Lower lobe of right lung (tissue), 2 donors: ENCODE results near the gene MRPL51. TPM values are rescaled to one million over a fixed set of nuclear protein-coding genes. Genes with fewer than 3 reads are reported as not detected.

ENCODE experiments used
- ATAC-seq, 2 donors: fragments of 200-7000 bp; cut with Tn5 transposase; one replicate each; pipeline ENCODE4 v1.9.1; 2020 to 2022; ENCODE audit warnings: mild to moderate bottlenecking in 2 of 2, moderate library complexity in 2 of 2
- DNase-seq: peaks from one replicate; pipeline ENCODE4 v3.0.0-alpha.2; 2020
- H3K27ac ChIP-seq: fragments of 200-600 bp; one replicate; pipeline ENCODE4 v1.8.0; 2022
- H3K27me3 ChIP-seq: fragments of 200-600 bp; one replicate; pipeline ENCODE4 v1.8.0; 2022; ENCODE audit warnings: low read depth
- H3K36me3 ChIP-seq: fragments of 200-600 bp; one replicate; pipeline ENCODE4 v1.8.0; 2022; ENCODE audit warnings: mild to moderate bottlenecking
- H3K4me1 ChIP-seq: fragments of 200-600 bp; one replicate; pipeline ENCODE4 v1.8.0; 2022
- H3K4me3 ChIP-seq: fragments of 200-600 bp; one replicate; pipeline ENCODE4 v1.8.0; 2022; ENCODE audit warnings: mild to moderate bottlenecking
- H3K9me3 ChIP-seq: fragments of 200-600 bp; one replicate; pipeline ENCODE4 v1.8.0; 2022
- CTCF ChIP-seq: fragments of 200-600 bp; IDR thresholded peaks from one replicate; pipeline ENCODE4 v1.8.0; 2022; ENCODE audit warnings: antibody characterized with exemption, mild to moderate bottlenecking
- intact Hi-C: fragments of 100-400 bp; cut with DNase I; formaldehyde crosslinking; loops from one replicate; pipeline ENCODE4 v1.11.0; 2022
- total RNA-seq: library from RNA; stranded (reverse); fragmentation: NEBNext Ultra II Directional; extraction: Animal tissue kit (Norgen Biotek cat#: 25700); gene quantifications from one replicate; pipeline ENCODE4 v1.2.1, GENCODE V29; 2021
- donor health status: DM: no; HTN: yes; CAD: no; lungs with severe emphysema.

MRPL51 gene
- total RNA-seq, 1 donor from 2014 or later = 121 TPM

DNA sequence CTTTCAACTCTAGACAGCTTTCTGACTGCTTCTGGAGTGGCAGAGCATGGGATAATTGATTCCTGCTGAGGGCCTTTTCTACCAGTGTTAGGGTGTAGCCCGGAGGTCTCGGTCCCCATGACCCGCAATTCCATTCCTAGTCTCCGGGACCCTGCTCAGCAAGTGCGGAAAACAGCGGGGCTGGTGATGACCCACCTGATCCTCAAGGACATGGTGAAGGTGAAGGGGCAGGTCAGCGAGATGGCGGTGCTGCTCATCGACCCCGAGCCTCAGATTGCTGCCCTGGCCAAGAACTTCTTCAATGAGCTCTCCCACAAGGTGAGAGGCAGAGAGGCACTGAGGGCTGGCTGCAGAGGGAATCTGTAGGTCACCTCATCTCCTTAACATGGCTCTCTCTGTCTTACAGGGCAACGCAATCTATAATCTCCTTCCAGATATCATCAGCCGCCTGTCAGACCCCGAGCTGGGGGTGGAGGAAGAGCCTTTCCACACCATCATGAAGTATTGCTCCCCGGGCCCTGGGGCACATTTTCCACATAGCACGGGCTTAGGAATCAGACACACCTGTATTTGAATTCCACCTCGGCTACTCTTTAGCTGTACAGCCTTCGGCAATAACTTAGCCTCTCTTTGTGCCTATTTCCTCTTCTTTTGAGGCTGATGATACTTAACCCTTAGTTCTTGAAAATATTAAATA is 35.6 kb upstream of the MRPL51 start:
- H3K27me3 ChIP-seq = no peaks in the 10 kb centered on the region
- H3K36me3 ChIP-seq = peaks cover 80% of the 10 kb centered on the region
- no peak overlapping the region for H3K4me3 ChIP-seq
- H3K27ac ChIP-seq = no peak overlapping the region
- H3K4me1 ChIP-seq = peaks cover 19% of the 10 kb centered on the region
- TF ChIP-seq CTCF = no peak
- ATAC-seq = no peak
- DNase-seq = no peak
- intact Hi-C loops = no loop called here
- no peaks in the 10 kb centered on the region for H3K9me3 ChIP-seq

DNA sequence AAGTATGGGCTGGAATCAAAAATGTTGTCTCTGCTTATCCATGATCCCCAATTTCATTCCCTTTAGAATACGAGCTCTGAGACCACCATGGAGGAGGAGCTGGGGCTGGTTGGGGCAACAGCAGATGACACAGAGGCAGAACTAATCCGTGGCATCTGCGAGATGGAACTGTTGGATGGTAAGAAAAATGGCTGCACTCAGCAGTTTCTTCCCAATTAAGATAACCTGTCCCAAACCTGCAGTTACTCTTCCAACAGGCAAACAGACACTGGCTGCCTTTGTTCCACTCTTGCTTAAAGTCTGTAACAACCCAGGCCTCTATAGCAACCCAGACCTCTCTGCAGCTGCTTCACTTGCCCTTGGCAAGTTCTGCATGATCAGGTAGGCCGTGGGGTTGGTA is 34.6 kb upstream of the MRPL51 start:
- intact Hi-C loops = no loop called here
- Histone ChIP-seq H3K4me1 (peaks cover 9% of the 10 kb centered on the region), H3K4me3 (no peak overlapping the region), H3K27ac (no peak overlapping the region), H3K36me3 (peaks cover 90% of the 10 kb centered on the region), H3K27me3 (no peaks in the 10 kb centered on the region), H3K9me3 (no peaks in the 10 kb centered on the region)
- ATAC-seq (no peak), DNase-seq (no peak)
- TF ChIP-seq CTCF = no peak

GRCh38 chr12:6526766-6527525 is 33.9 kb upstream of the MRPL51 start:
- TF ChIP-seq CTCF = no peak
- H3K27ac ChIP-seq = no peak overlapping the region
- peaks cover 1% of the 10 kb centered on the region for H3K4me1 ChIP-seq
- intact Hi-C loops = no loop called here
- DNase-seq (no peak), ATAC-seq (no peak)
- no peaks in the 10 kb centered on the region for H3K9me3 ChIP-seq
- no peaks in the 10 kb centered on the region for H3K27me3 ChIP-seq
- H3K36me3 ChIP-seq = peaks cover 98% of the 10 kb centered on the region
- no peak overlapping the region for H3K4me3 ChIP-seq

GRCh38 chr12:6526201-6526600 is 33.1 kb upstream of the MRPL51 start:
- Histone ChIP-seq H3K36me3 (peaks cover 100% of the 10 kb centered on the region), H3K4me3 (no peak overlapping the region), H3K27ac (no peak overlapping the region), H3K4me1 (no peaks in the 10 kb centered on the region), H3K9me3 (no peaks in the 10 kb centered on the region), H3K27me3 (no peaks in the 10 kb centered on the region)
- DNase-seq (no peak), ATAC-seq (no peak)
- intact Hi-C loops = no loop called here
- no peak for TF ChIP-seq CTCF

DNA sequence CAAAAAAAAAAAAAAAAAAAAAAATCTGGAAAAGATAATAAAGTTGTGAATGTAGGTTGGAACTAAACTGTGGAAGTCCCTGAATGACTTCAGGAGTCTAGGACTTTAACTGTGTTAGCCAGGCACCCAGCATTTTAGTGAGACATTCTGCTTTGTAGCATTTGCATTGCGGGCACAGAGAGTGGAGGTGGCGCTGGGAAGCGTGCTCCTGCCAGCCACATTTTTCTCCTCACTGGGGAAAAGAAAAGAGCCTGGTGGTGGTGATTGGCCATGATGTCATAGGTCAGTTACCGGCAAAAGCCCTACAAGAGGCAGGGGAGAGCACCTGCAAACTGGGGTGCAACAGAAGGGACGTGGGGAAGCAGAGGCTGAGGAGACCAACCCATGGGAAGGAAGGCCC is 31.6 kb upstream of the MRPL51 start:
- no peak for TF ChIP-seq CTCF
- Histone ChIP-seq H3K27ac (no peak overlapping the region), H3K36me3 (peaks cover 98% of the 10 kb centered on the region), H3K27me3 (no peaks in the 10 kb centered on the region), H3K9me3 (no peaks in the 10 kb centered on the region), H3K4me1 (no peaks in the 10 kb centered on the region), H3K4me3 (no peak overlapping the region)
- intact Hi-C loops = no loop called here
- no peak for DNase-seq
- ATAC-seq = no peak
